Large intestine (tissue), 3 donors: Measurements from ENCODE around the gene CLEC16A. TPM values are rescaled to one million over a fixed set of nuclear protein-coding genes. Genes with fewer than 3 reads are reported as not detected.
"Not testable (repeated sequence)": the region's sequence is repeated elsewhere in the genome, so short reads cannot be mapped to it uniquely, and the experiment has no call there.

Experiments
- DNase-seq, 2 donors: peaks; one replicate each; pipeline versions ENCODE4 v3.0.0 to v3.0.0-alpha.2; 2013
- H3K27ac ChIP-seq: one replicate; pipeline ENCODE4 v1.5.1; 2013; ENCODE audit warnings: low read length
- H3K27me3 ChIP-seq: 2 replicates; pipeline ENCODE4 v1.6.1; 2013; ENCODE audit warnings: low read length; ENCODE audit not compliant: control insufficient read depth, insufficient read depth
- H3K36me3 ChIP-seq: 2 replicates; pipeline ENCODE4 v1.6.1; 2013; ENCODE audit warnings: low read length; ENCODE audit not compliant: control insufficient read depth, insufficient read depth
- H3K4me1 ChIP-seq: one replicate; pipeline ENCODE4 v1.6.1; 2013; ENCODE audit warnings: low read length; ENCODE audit not compliant: control insufficient read depth, insufficient read depth
- H3K4me3 ChIP-seq: one replicate; pipeline ENCODE4 v1.5.1; 2013; ENCODE audit warnings: low read length
- H3K9me3 ChIP-seq: one replicate; pipeline ENCODE4 v1.6.1; 2013; ENCODE audit warnings: mild to moderate bottlenecking, low read depth, low read length, moderate library complexity; ENCODE audit not compliant: control insufficient read depth
- WGBS: methylation state at CpG from one replicate; pipeline ENCODE4 v1.1.5; 2013; ENCODE audit warnings: low lambda C conversion rate; ENCODE audit not compliant: insufficient coverage; 5-methylcytosine and 5-hydroxymethylcytosine counted together
- polyA plus RNA-seq: library from polyadenylated mRNA; unstranded; fragments of 120-200 nt; gene quantifications from one replicate; pipeline ENCODE4 v1.2.1, GENCODE V29; 2013

Gene CLEC16A
- polyA plus RNA-seq, 1 donor: 13.2 TPM

DNA sequence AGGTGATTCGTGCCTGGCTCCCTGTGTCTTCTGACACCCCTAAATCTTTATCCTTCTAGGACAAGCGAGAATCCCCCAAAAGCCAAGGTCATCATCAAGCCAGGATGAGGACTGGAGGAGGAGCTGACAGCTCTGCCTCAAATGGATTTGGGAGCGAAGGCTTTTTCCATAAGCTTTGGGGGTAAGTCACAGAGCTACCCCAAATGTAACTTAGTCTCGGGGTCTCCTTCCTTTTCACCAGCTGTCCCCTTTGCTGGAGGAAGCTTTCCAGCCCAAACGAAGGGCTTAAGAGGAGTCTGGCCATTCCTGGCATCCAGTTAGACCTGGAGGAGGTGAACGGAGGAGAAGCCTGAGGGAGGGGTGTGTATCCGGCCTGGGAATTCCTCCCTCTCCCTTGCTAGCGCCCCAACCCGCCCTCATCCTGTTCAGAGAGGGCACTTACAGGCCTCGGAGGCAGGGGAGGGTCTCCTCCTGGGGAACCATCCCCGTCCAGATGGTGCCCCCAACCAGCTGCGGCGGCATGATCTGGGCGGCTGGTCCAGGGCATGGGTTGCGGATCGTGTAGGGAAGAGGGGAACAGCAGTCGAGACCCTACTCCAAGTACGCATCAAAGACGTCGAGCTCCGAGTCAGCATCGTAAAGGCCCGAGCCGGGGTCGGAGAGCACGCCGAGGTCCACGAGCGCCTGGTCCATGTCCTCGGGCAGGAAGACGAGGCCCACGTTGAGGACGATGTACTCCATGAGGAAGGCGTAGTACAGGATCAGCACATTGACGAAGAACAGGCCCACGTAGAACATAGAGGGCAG, 3.0 kb upstream of the CLEC16A start:
- peaks cover 44% of the 10 kb centered on the region for H3K4me1 ChIP-seq
- peaks cover 13% of the 10 kb centered on the region for H3K36me3 ChIP-seq
- peak in 1 of 2 donors; percentile 48 for DNase-seq
- peak overlapping the region; percentile 55 for H3K4me3 ChIP-seq
- no CpG with 5 or more reads among the region's 36 CpGs for WGBS
- peak overlapping the region; percentile 7 for H3K27ac ChIP-seq
- H3K9me3 ChIP-seq: no peaks in the 10 kb centered on the region
- no peaks in the 10 kb centered on the region for H3K27me3 ChIP-seq

DNA sequence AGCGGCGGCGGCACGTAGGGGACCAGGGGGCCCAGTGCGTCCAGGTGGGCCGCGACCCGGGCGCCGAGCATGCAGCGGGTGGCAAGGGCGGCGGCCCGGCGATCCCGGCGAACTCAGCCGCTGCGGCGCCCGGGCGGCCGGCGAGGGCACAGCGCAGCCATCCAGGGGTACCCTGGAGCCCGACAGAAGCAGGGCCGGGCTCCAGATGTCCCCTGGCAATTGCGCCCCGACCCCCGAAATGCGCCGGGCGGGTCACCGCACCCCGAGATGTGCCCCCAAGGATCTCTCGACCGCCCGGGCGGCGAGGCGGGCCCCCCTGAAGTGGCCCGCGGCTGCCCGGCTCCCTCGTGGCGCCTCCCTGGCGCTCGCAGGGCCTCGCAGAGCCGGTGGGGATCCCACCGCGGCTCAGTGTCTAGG, 2.4 kb upstream of the CLEC16A start:
- peak in 1 of 2 donors; percentile 37 for DNase-seq
- Histone ChIP-seq H3K4me1 (peaks cover 47% of the 10 kb centered on the region), H3K4me3 (peak overlapping the region; percentile 55), H3K36me3 (peaks cover 10% of the 10 kb centered on the region)
- no CpG with 5 or more reads among the region's 52 CpGs for WGBS
- not testable (repeated sequence) for H3K27ac ChIP-seq, H3K27me3 ChIP-seq, H3K9me3 ChIP-seq

DNA sequence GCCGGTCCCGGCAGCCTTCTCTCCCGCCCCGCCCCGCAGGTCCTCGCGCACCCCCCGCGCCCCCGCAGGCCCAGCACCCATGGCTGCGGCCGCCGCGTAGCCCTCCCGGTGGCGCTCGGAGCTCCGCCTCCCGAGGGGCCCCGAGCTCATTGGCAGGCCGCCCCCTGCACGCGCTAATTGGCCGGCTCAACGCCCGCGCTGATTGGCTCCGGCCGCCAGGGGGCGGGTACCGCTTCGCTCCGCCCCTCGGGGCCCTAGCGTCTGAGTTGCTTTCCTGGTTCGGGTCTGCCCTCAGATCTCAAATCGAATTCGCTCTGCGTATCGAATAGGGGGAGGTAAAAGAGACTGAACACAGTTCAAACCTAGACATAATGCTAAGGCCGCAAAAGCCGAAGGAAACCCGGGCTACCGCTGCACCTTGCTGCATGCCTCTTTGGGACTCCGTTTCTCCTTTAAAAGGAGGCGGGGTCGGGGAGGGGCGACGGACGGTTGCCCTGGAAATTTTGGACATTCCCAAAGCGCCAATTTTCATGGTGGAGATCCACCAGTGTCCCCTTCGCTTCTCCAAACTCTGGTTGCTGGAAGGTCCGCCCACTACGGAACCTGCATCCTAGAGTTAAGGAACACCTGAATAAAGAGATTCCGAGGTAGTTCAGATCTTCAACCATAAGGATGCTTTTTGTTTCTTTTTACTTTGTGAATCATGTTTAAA, 1.9 kb upstream of the CLEC16A start, which contains the start of gene DEXI:
Gene DEXI, minus strand, starts transcription at position 117 of the 712 bp plus-strand sequence. CDS start 463 bp downstream, outside the sequence.
- Histone ChIP-seq H3K36me3 (peaks cover 6% of the 10 kb centered on the region), H3K4me3 (peak within 1 kb of the TSS; percentile 68), H3K27me3 (no peaks in the 10 kb centered on the region), H3K9me3 (no peaks in the 10 kb centered on the region), H3K27ac (peak within 1 kb of the TSS; percentile 42), H3K4me1 (peaks cover 43% of the 10 kb centered on the region)
- peak; percentile 91 to 93 for DNase-seq
- WGBS: no CpG with 5 or more reads among the region's 55 CpGs

DNA sequence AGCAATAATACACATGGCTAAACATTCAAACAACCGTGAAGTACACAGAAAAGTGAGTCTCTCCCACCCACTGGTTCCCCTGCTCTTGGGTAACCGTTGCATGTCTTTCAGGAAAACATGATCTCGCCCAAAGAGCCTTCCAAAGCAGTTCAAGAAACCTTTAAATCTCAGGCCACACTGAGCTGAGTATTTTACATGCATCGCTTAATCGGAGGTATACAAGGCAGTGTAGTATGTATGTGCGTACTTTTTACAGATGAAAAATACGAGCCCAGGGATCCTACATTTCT, 1.4 kb upstream of the CLEC16A start:
- H3K4me1 ChIP-seq: peaks cover 39% of the 10 kb centered on the region

DNA sequence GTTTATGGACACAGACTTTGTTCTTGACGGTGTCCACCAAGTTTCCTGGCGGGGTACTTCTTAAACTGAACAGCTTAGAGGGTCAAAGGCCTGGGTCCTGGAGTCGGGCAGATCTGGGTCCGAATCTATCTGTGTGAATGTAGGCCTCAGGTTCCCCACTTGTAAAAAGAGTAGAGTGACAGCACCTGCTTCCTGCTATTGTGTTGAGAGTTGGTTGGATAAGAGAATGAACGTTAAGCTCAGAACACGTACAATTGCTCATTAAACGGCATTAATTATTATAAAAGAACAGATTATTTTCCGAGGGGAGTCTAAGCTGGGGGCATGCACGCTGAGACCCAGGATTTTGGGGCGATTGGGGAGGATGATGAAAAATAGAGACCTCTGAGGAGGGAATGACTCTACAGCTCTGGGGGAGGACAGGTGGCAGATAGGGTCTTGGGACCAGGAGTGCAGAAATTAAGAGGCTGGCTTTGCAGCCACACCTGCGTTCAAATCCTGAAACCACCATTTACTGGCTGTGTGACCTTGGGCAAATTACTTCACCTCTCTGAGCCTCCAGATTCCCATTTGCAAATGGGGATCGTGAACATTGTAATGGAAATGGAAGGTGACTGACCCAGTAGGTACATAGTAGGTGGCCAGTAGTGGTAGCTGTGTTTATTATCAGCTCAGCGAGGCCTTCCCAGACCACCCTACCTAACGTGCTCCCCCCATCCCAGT, 862 bp downstream of the CLEC16A start:
- no peak overlapping the region for H3K27ac ChIP-seq
- DNase-seq: no peak
- 40% methylated on average over 4 of the region's 14 CpGs for WGBS

More for the DNA sequence above, 1.4 kb upstream of the CLEC16A start:
- no peak for DNase-seq
- Histone ChIP-seq H3K36me3 (peaks cover 3% of the 10 kb centered on the region), H3K4me3 (no peak overlapping the region), H3K27me3 (no peaks in the 10 kb centered on the region), H3K27ac (no peak overlapping the region), H3K9me3 (no peaks in the 10 kb centered on the region)
- WGBS: 57% methylated on average over 1 of the region's 7 CpGs

DNA sequence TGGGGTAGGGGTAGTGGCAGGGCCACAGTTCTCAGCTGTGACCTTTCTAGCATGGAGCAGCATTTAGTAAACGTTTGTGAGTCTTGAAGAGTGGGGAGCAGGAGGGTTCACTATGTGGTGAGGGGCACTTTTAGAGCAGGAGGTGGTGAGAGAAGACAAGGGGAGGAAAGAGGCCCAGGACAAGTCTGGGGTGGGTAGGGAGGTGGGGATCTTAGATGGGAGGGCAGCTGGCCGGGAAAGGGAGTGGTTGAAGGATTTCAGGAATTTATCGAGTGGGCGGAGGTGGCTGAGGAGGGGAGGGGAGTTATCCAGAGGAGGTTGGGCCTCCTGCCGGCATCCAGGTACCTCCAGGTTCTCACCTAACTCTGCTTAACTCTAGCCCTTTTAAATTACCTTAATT, 1.9 kb downstream of the CLEC16A start:
- Histone ChIP-seq H3K36me3 (no peaks in the 10 kb centered on the region), H3K27me3 (no peaks in the 10 kb centered on the region), H3K4me3 (no peak overlapping the region), H3K4me1 (peaks cover 10% of the 10 kb centered on the region), H3K9me3 (no peaks in the 10 kb centered on the region), H3K27ac (no peak overlapping the region)
- WGBS: 20% methylated on average over 1 of the region's 5 CpGs
- DNase-seq: no peak

More for the DNA sequence above, 862 bp downstream of the CLEC16A start:
- Histone ChIP-seq H3K4me1 (peaks cover 17% of the 10 kb centered on the region), H3K4me3 (peak overlapping the region; percentile 88), H3K27me3 (no peaks in the 10 kb centered on the region), H3K36me3 (no peaks in the 10 kb centered on the region), H3K9me3 (no peaks in the 10 kb centered on the region)

DNA sequence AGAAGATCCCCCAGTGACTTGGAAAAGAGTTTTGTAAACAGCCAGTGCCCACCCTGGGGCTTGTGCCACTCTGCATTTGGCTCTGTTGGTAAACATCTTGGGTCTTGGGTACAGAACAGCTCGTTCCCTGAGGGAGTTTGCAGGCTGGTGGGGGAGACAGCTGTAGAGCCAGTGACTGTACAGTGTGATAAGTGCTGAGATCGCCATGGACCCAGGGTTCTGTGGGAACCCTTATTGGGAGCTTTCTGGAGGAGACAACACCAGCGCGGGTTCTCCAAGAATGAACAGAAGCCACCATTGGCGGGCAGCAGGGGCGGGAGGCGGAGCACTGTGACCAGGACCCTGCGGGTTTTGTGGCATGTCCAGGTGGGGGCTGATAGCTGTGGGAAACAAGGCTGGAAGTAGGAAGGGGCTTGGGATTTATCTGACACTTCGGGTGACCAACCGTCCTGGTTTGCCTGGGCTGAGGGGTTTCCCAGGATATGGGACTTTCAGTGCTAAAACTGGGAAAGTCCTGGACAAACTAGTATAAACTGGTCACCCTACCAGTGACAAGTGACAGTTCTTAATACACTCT, 2.9 kb downstream of the CLEC16A start:
- whole genome bisulfite sequencing: no CpG with 5 or more reads among the region's 10 CpGs
- H3K4me1 ChIP-seq: peaks cover 10% of the 10 kb centered on the region

DNA sequence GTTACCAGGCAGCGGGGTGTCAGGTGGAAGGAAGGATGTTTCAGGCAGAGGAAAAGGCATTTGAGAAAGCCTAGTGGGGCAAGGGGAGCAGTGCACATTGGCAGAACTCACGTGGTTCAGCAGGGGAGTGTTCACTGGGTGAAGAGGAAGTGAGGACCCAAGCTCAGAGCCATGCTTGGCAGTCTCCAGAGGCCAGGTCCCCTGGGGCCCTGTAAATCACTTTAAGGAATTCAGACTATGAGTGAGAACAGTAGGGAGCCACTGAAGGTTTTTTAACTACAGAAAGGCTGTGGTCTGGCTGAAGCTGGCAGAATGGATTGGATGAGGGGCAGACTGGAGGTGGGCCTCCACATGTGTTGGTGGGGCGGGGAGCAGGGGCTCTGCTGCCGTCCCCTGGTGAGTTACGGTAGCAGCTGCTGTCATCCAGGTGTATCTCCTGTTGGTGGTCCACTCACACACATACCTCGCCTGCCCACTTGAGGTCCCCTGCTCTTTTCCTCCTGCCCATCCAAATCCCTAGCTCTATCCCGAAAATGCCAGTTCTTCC, 5.1 kb downstream of the CLEC16A start:
- Histone ChIP-seq H3K4me3 (no peak overlapping the region), H3K36me3 (no peaks in the 10 kb centered on the region), H3K27me3 (no peaks in the 10 kb centered on the region), H3K4me1 (peaks cover 10% of the 10 kb centered on the region), H3K9me3 (no peaks in the 10 kb centered on the region), H3K27ac (no peak overlapping the region)
- WGBS: 100% methylated on average over 1 of the region's 7 CpGs
- no peak for DNase-seq

More for the DNA sequence above, 2.9 kb downstream of the CLEC16A start:
- no peak for DNase-seq
- no peaks in the 10 kb centered on the region for H3K9me3 ChIP-seq
- no peak overlapping the region for H3K27ac ChIP-seq
- no peak overlapping the region for H3K4me3 ChIP-seq
- no peaks in the 10 kb centered on the region for H3K36me3 ChIP-seq
- H3K27me3 ChIP-seq: no peaks in the 10 kb centered on the region

DNA sequence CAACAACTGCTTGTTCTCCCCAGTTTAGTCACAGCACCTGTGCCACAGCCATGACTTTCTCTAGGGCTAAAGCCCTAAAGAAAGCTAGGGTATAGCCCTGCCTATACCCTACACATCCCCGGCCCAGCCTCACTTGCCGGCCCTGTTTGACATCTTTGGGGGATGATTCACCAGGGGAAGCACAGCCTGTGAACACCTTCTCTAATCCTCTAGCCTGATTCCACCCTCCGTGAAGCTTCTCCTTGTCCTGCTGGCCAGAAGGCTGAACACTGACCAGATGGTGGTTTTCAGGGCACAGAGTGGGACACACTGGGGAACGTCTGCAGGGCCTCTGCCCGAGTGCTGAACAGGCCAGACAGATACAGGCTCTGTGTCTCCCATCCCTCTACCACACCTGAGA, 6.0 kb downstream of the CLEC16A start:
- no CpG with 5 or more reads among the region's 5 CpGs for WGBS
- peaks cover 8% of the 10 kb centered on the region for H3K4me1 ChIP-seq

DNA sequence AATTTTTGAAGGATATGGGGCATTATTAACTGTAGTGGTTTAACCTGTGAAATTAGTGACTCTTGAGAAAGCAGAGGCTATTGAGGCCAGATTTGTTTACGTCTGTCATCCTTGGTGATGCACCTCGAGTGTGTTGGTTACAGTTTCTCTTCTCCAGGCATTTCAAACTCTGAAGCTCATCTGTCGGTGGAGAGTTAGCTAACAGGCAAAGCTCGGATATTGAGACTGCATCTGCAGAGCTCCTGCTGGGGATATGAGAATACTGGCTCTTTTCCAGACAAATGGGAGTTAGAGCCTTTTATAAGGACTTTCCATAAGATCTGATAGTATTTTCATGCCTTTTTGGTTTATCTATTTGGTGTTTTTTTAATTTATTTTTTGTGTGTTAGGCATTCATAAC, 6.7 kb downstream of the CLEC16A start:
- Histone ChIP-seq H3K4me1 (peaks cover 3% of the 10 kb centered on the region), H3K9me3 (no peaks in the 10 kb centered on the region), H3K36me3 (no peaks in the 10 kb centered on the region), H3K27me3 (no peaks in the 10 kb centered on the region), H3K4me3 (no peak overlapping the region), H3K27ac (no peak overlapping the region)
- DNase-seq: no peak
- WGBS: no CpG with 5 or more reads among the region's 4 CpGs

More for the DNA sequence above, 6.0 kb downstream of the CLEC16A start:
- H3K27me3 ChIP-seq: no peaks in the 10 kb centered on the region
- no peak overlapping the region for H3K4me3 ChIP-seq
- H3K36me3 ChIP-seq: no peaks in the 10 kb centered on the region
- H3K9me3 ChIP-seq: no peaks in the 10 kb centered on the region
- no peak overlapping the region for H3K27ac ChIP-seq
- no peak for DNase-seq
